T-helper 2 cell (primary cell): ENCODE measurements around the gene RHNO1.

Experiments used
- DNase-seq, 5 experiments: peaks; one replicate each; pipeline versions ENCODE4 v3.0.0 to v3.0.0-alpha.2; 2012 to 2022
- total RNA-seq, 2 donors: gene quantifications; one replicate each; lab custom pipeline; 2026; lab: John Stamatoyannopoulos, UW

RHNO1 gene
- total RNA-seq: 17.1 to 25.7 reads per million in 2 donors

- peak; percentile 77 to 90 (median 81) for DNase-seq
Measured at GRCh38 chr12:2877047-2877952, at the start of gene RHNO1, which contains the start of gene FOXM1. Gene RHNO1, plus strand, starts transcription at chr12:2877223. Its CDS starts 8,144 bp downstream, at chr12:2885367. Gene FOXM1, minus strand, starts transcription at chr12:2877174. Its CDS starts 2,696 bp downstream, at chr12:2874478.

- no peak for DNase-seq
Measured at GRCh38 chr12:2829275-2829674, 47.7 kb upstream of the RHNO1 start.

- DNase-seq: no peak
Measured at GRCh38 chr12:2832550-2833127, 44.4 kb upstream of the RHNO1 start.

- no peak for DNase-seq
Measured at GRCh38 chr12:2833327-2833726, 43.7 kb upstream of the RHNO1 start.

- no peak for DNase-seq
Measured at GRCh38 chr12:2833810-2834209, 43.2 kb upstream of the RHNO1 start.

GRCh38 chr12:2834581-2835491, 42.2 kb upstream of the RHNO1 start, which contains the start of gene NRIP2:
Gene NRIP2, minus strand, starts transcription at chr12:2835035. Its CDS starts 52 bp downstream, at chr12:2834983.
- DNase-seq: no peak

GRCh38 chr12:2835691-2836403, 41.2 kb upstream of the RHNO1 start:
- no peak for DNase-seq

GRCh38 chr12:2836574-2836973, 40.4 kb upstream of the RHNO1 start:
- DNase-seq: no peak

- no peak for DNase-seq
Measured at GRCh38 chr12:2841056-2841650, 35.9 kb upstream of the RHNO1 start.

GRCh38 chr12:2842948-2843347, 34.1 kb upstream of the RHNO1 start:
- no peak for DNase-seq

- DNase-seq: no peak
Measured at GRCh38 chr12:2844786-2845185, 32.2 kb upstream of the RHNO1 start.

GRCh38 chr12:2845280-2845679, 31.7 kb upstream of the RHNO1 start:
- no peak for DNase-seq

- DNase-seq: no peak
Measured at GRCh38 chr12:2851931-2852330, 25.1 kb upstream of the RHNO1 start.

- peak in 4 of 5 experiments; percentile 15 to 36 (median 20) for DNase-seq
Measured at GRCh38 chr12:2853626-2854025, 23.4 kb upstream of the RHNO1 start.

- no peak for DNase-seq
Measured at GRCh38 chr12:2854669-2855453, 22.2 kb upstream of the RHNO1 start.

GRCh38 chr12:2855546-2855945, 21.5 kb upstream of the RHNO1 start:
- DNase-seq: no peak

GRCh38 chr12:2856051-2856450, 21.0 kb upstream of the RHNO1 start:
- DNase-seq: no peak

- no peak for DNase-seq
Measured at GRCh38 chr12:2857021-2857431, 20.0 kb upstream of the RHNO1 start, which contains the start of gene TEX52. Gene TEX52, minus strand, starts transcription at chr12:2857039. Its CDS starts 13 bp downstream, at chr12:2857026.

GRCh38 chr12:2857576-2857975, 19.4 kb upstream of the RHNO1 start:
- DNase-seq: no peak

GRCh38 chr12:2858334-2858733, 18.7 kb upstream of the RHNO1 start:
- DNase-seq: no peak
